ENCODE results near the gene SLC12A7. TPM values are rescaled to one million over a fixed set of nuclear protein-coding genes. Genes with fewer than 3 reads are reported as not detected.

SLC12A7 gene
- total RNA-seq, 1 donor from 2014 or later, result 30.5 TPM

GRCh38 chr5:1064383-1065142 is 47.3 kb downstream of the SLC12A7 start:
- Mint-ChIP-seq H3K27me3 (ENCODE audit: low read depth, unreplicated experiment) (peaks cover 4% of the 10 kb centered on the region), H3K27ac (ENCODE audit: unreplicated experiment) (no peak overlapping the region), H3K36me3 (ENCODE audit: low read depth, unreplicated experiment) (peaks cover 10% of the 10 kb centered on the region), H3K9me3 (ENCODE audit: unreplicated experiment) (no peaks in the 10 kb centered on the region), H3K4me1 (ENCODE audit: low read depth, unreplicated experiment) (no peaks in the 10 kb centered on the region), H3K4me3 (ENCODE audit: unreplicated experiment) (no peak overlapping the region)
- DNase-seq (ENCODE audit: low read depth) (no peak), FAIRE-seq (no peak)
- no peak overlapping the region for H3K4me2 ChIP-seq (ENCODE audit: low read length)
- no peak overlapping the region for H3K4me3 ChIP-seq (ENCODE audit: insufficient read depth, low read depth, low read length)
- no peak overlapping the region for H3K27ac ChIP-seq (ENCODE audit: low read depth, low read length)
- H3K9me3 ChIP-seq (ENCODE audit: insufficient read depth, low read depth, low read length), result no peaks in the 10 kb centered on the region
- H3K9ac ChIP-seq (ENCODE audit: low read length), result no peak overlapping the region
- no peaks in the 10 kb centered on the region for H3K27me3 ChIP-seq (ENCODE audit: insufficient read depth, low read length)
- H3K79me2 ChIP-seq (ENCODE audit: insufficient read depth, low read length), result no peaks in the 10 kb centered on the region
- H2AFZ ChIP-seq (ENCODE audit: low read depth, low read length), result no peak overlapping the region
- no peaks in the 10 kb centered on the region for H4K20me1 ChIP-seq (ENCODE audit: insufficient read depth, low read length)
- no peaks in the 10 kb centered on the region for H3K36me3 ChIP-seq (ENCODE audit: insufficient read depth, low read length)
- TF ChIP-seq EZH2 (IDR thresholded peaks at IDR 0.05; ENCODE audit: insufficient read depth, low read length), result no peak
- no peak for TF ChIP-seq CTCF (IDR thresholded peaks at IDR 0.05; ENCODE audit: insufficient read depth, low read depth, low read length)
- no peaks in the 10 kb centered on the region for H3K4me1 ChIP-seq (ENCODE audit: insufficient read depth, low read length)

DNA sequence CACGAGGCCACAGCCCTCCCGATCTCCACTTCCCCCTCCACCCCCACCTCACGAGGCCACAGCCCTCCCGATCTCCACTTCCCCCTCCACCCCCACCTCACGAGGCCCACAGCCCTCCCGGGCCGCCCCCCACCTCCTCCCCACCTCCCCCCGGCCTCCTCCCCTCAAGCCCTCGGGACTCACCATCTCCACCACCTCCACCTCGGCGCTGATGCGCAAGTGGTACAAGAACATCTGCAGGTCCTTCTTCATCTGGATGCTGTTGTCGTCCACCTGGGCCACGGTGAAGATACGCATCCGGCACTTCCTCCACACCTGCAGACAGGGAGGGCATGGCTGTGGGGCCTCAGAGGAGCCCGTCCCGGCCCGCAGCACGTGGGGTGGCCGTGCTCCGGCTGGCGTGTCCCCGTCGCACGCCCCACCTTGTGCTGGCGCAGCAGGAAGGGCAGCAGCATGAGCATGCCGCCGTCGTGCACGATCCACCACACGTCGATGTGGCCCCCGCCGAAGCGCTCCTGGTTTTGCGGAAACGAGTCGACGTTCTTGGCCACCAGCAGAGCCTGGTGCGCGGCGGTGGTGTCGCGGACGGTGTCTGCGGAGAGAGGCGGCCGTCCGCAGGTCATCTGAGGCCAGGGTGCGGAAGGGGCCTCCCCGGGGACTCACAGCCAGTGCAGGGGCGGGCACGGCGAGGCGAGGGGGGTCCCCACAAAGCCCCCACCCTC is 48.0 kb downstream of the SLC12A7 start:
- H3K4me1 Mint-ChIP-seq (ENCODE audit: low read depth, unreplicated experiment), result no peaks in the 10 kb centered on the region
- H3K9me3 Mint-ChIP-seq (ENCODE audit: unreplicated experiment), result no peaks in the 10 kb centered on the region
- H3K27ac Mint-ChIP-seq (ENCODE audit: unreplicated experiment), result no peak overlapping the region
- no peak overlapping the region for H3K4me3 Mint-ChIP-seq (ENCODE audit: unreplicated experiment)
- H3K27me3 Mint-ChIP-seq (ENCODE audit: low read depth, unreplicated experiment), result peaks cover 4% of the 10 kb centered on the region
- H4K20me1 ChIP-seq (ENCODE audit: insufficient read depth, low read length), result no peaks in the 10 kb centered on the region
- H3K27me3 ChIP-seq (ENCODE audit: insufficient read depth, low read length), result no peaks in the 10 kb centered on the region
- peaks cover 9% of the 10 kb centered on the region for H3K36me3 Mint-ChIP-seq (ENCODE audit: low read depth, unreplicated experiment)
- H3K4me2 ChIP-seq (ENCODE audit: low read length), result no peak overlapping the region
- H3K9me3 ChIP-seq (ENCODE audit: insufficient read depth, low read depth, low read length), result no peaks in the 10 kb centered on the region
- no peaks in the 10 kb centered on the region for H3K4me1 ChIP-seq (ENCODE audit: insufficient read depth, low read length)
- no peaks in the 10 kb centered on the region for H3K36me3 ChIP-seq (ENCODE audit: insufficient read depth, low read length)
- no peak for TF ChIP-seq CTCF (IDR thresholded peaks at IDR 0.05; ENCODE audit: insufficient read depth, low read depth, low read length)
- TF ChIP-seq EZH2 (IDR thresholded peaks at IDR 0.05; ENCODE audit: insufficient read depth, low read length), result no peak
- H3K79me2 ChIP-seq (ENCODE audit: insufficient read depth, low read length), result no peaks in the 10 kb centered on the region
- H3K27ac ChIP-seq (ENCODE audit: low read depth, low read length), result no peak overlapping the region
- H3K4me3 ChIP-seq (ENCODE audit: insufficient read depth, low read depth, low read length), result no peak overlapping the region
- DNase-seq (ENCODE audit: low read depth), result no peak
- H3K9ac ChIP-seq (ENCODE audit: low read length), result no peak overlapping the region
- FAIRE-seq, result no peak
- H2AFZ ChIP-seq (ENCODE audit: low read depth, low read length), result no peak overlapping the region

All from astrocyte (in vitro differentiated cells and primary cell).